K562 (cell line): Measurements from ENCODE around the gene KPNA3.
"Not testable (repeated sequence)": the region's sequence is repeated elsewhere in the genome, so short reads cannot be mapped to it uniquely, and the experiment has no call there.

ENCODE experiments used
- HIVEP1 ChIP-seq: fragments of 250-450 bp; sonication (Bioruptor Pico); IDR thresholded peaks from 2 replicates; pipeline ENCODE4 v1.4.0; 2020; ENCODE audit warnings: mild to moderate bottlenecking
- MTA3 ChIP-seq: fragments of 450-650 bp; formaldehyde crosslinking; IDR thresholded peaks from 2 replicates; pipeline ENCODE4 v1.6.1; 2017; ENCODE audit warnings: mild to moderate bottlenecking, borderline replicate concordance
- XRCC5 ChIP-seq: fragments of 200-400 bp; formaldehyde crosslinking; IDR thresholded peaks from 2 replicates; pipeline ENCODE4 v1.6.1; 2017; ENCODE audit warnings: low read depth, mild to moderate bottlenecking, low read length
- ZNF224 ChIP-seq: sonication (generic); formaldehyde crosslinking; IDR thresholded peaks from 2 replicates; pipeline ENCODE4 v1.8.0; 2022; ENCODE audit warnings: mild to moderate bottlenecking, missing genetic modification reagents

- not testable (repeated sequence) for TF ChIP-seq ZNF224 (CRISPR knock-in tag); HIVEP1; XRCC5; MTA3
These were observed 88.2 kb downstream of the KPNA3 start for GRCh38 chr13:49704264-49704663.
